Neural cell (in vitro differentiated cells): Measurements from ENCODE around the gene TEX14. TPM values are rescaled to one million over a fixed set of nuclear protein-coding genes. Genes with fewer than 3 reads are reported as not detected.
"Not testable (repeated sequence)": the region's sequence is repeated elsewhere in the genome, so short reads cannot be mapped to it uniquely, and the experiment has no call there.

Experiments
- H2AFZ ChIP-seq: fragments of 200-600, 300-800 bp; sonication (generic), shearing (Covaris generic); 2 replicates; pipeline ENCODE4 v1.6.0; 2014; ENCODE audit warnings: low read depth, mild to moderate bottlenecking, antibody characterized with exemption, low read length, moderate library complexity
- H3F3A ChIP-seq: fragments of 200-600 bp; shearing (Covaris generic); 2 replicates; pipeline ENCODE4 v1.6.1; 2016; ENCODE audit warnings: mild to moderate bottlenecking, moderate library complexity, mixed read lengths, antibody characterized with exemption, low read length; ENCODE audit not compliant: insufficient read depth, poor library complexity, severe bottlenecking
- H3K27ac ChIP-seq: fragments of 200-600, 300-800 bp; sonication (generic), shearing (Covaris generic); 2 replicates; pipeline ENCODE4 v1.5.1; 2014; ENCODE audit warnings: mild to moderate bottlenecking, low read length, moderate library complexity
- H3K27me3 ChIP-seq: fragments of 300-800, 200-600 bp; sonication (generic), shearing (Covaris generic); 2 replicates; pipeline ENCODE4 v1.6.0; 2014; ENCODE audit warnings: mild to moderate bottlenecking, low read depth, low read length, moderate library complexity; ENCODE audit not compliant: insufficient read depth
- H3K36me3 ChIP-seq: fragments of 300-800, 200-600 bp; sonication (generic), shearing (Covaris generic); 2 replicates; pipeline ENCODE4 v1.5.1; 2014; ENCODE audit warnings: mild to moderate bottlenecking, antibody characterized with exemption, low read length, moderate library complexity; ENCODE audit not compliant: insufficient read depth
- H3K4me2 ChIP-seq: fragments of 300-800, 200-600 bp; sonication (generic), shearing (Covaris generic); 2 replicates; pipeline ENCODE4 v1.6.0; 2014; ENCODE audit warnings: mild to moderate bottlenecking, low read length
- H3K4me3 ChIP-seq: fragments of 300-800, 200-600 bp; sonication (generic), shearing (Covaris generic); 2 replicates; pipeline ENCODE4 v1.5.1; 2014; ENCODE audit warnings: mild to moderate bottlenecking, low read length, moderate library complexity
- H3K79me2 ChIP-seq: fragments of 200-600 bp; shearing (Covaris generic); replicated peaks from 2 replicates; pipeline ENCODE4 v1.6.0; 2014; ENCODE audit warnings: mild to moderate bottlenecking, low read length, moderate library complexity; ENCODE audit not compliant: insufficient read depth
- H3K9ac ChIP-seq: fragments of 300-800, 200-600 bp; sonication (generic), shearing (Covaris generic); 2 replicates; pipeline ENCODE4 v1.6.1; 2016; ENCODE audit warnings: mild to moderate bottlenecking, low read length, mixed read lengths
- H3K9me2 ChIP-seq: fragments of 200-600 bp; shearing (Covaris generic); 2 replicates; pipeline ENCODE4 v1.6.1; 2016; ENCODE audit warnings: mild to moderate bottlenecking, low read length, mixed read lengths; ENCODE audit not compliant: insufficient read depth
- H3K9me3 ChIP-seq: fragments of 200-600, 300-800 bp; sonication (generic), shearing (Covaris generic); 2 replicates; pipeline ENCODE4 v1.6.1; 2016; ENCODE audit warnings: mild to moderate bottlenecking, mixed run types, low read length, moderate library complexity, mixed read lengths
- H4K20me1 ChIP-seq: fragments of 200-600 bp; shearing (Covaris generic); 2 replicates; pipeline ENCODE4 v1.6.1; 2016; ENCODE audit warnings: mild to moderate bottlenecking, mixed run types; ENCODE audit not compliant: insufficient read depth
- CTCF ChIP-seq: fragments of 450-650 bp; IDR thresholded peaks from 2 replicates; pipeline ENCODE4 v1.5.1; 2014; ENCODE audit warnings: antibody characterized with exemption, mild to moderate bottlenecking, moderate library complexity; ENCODE audit not compliant: poor library complexity, severe bottlenecking
- EP300 ChIP-seq: fragments of 450-650 bp; conservative IDR thresholded peaks from 2 replicates; pipeline ENCODE4 v1.6.1; 2014; ENCODE audit warnings: antibody characterized with exemption, mild to moderate bottlenecking, moderate library complexity; ENCODE audit not compliant: poor library complexity, severe bottlenecking
- EZH2 ChIP-seq: fragments of 200-600, 300-800 bp; shearing (Covaris generic), sonication (generic); IDR thresholded peaks from 2 replicates; pipeline ENCODE4 v1.6.1; 2014; ENCODE audit warnings: antibody characterized with exemption, low read length, borderline replicate concordance, mild to moderate bottlenecking; ENCODE audit not compliant: insufficient read depth, poor library complexity, severe bottlenecking
- MXI1 ChIP-seq: fragments of 450-650 bp; conservative IDR thresholded peaks from 2 replicates; pipeline ENCODE4 v1.6.1; 2014; ENCODE audit warnings: antibody characterized with exemption, mild to moderate bottlenecking; ENCODE audit not compliant: poor library complexity, severe bottlenecking
- POLR2AphosphoS5 ChIP-seq: IDR thresholded peaks from 2 replicates; pipeline ENCODE4 v1.6.1; 2012
- RAD21 ChIP-seq: fragments of 450-650 bp; conservative IDR thresholded peaks from 2 replicates; pipeline ENCODE4 v1.6.1; 2014; ENCODE audit warnings: antibody characterized with exemption, mild to moderate bottlenecking, moderate library complexity
- REST ChIP-seq: IDR thresholded peaks from 2 replicates; pipeline ENCODE4 v1.6.1; 2012; ENCODE audit warnings: borderline replicate concordance
- SMC3 ChIP-seq: fragments of 450-650 bp; conservative IDR thresholded peaks from 2 replicates; pipeline ENCODE4 v1.6.1; 2014; ENCODE audit warnings: antibody characterized with exemption, mild to moderate bottlenecking, moderate library complexity; ENCODE audit not compliant: poor library complexity
- TAF1 ChIP-seq: IDR thresholded peaks from 2 replicates; pipeline ENCODE4 v1.6.1; 2012; ENCODE audit warnings: low read depth
- polyA plus RNA-seq: library from polyadenylated mRNA; depleted of rRNA; stranded (reverse); fragments of >200 nt; gene quantifications from 2 replicates; pipeline ENCODE4 v1.2.3, GENCODE V29; 2014

The TEX14 gene
- polyA plus RNA-seq, 1 donor from 2014 or later: 1.4 TPM

- H3K27me3 ChIP-seq: no peaks in the 10 kb centered on the region
- H3K27ac ChIP-seq: no peak overlapping the region
- TF ChIP-seq REST (no peak), CTCF (no peak), RAD21 (no peak), MXI1 (no peak), EZH2 (no peak), POLR2AphosphoS5 (no peak), EP300 (no peak), TAF1 (no peak), SMC3 (no peak)
These were observed 108.4 kb downstream of the TEX14 start for GRCh38 chr17:58583486-58583885.

GRCh38 chr17:58582718-58583117 is 109.1 kb downstream of the TEX14 start:
- not testable (repeated sequence) for H3K27me3 ChIP-seq, H4K20me1 ChIP-seq, H3K9ac ChIP-seq, H3F3A ChIP-seq, H2AFZ ChIP-seq, H3K4me2 ChIP-seq, H3K27ac ChIP-seq, H3K9me3 ChIP-seq, H3K4me3 ChIP-seq, H3K36me3 ChIP-seq, H3K9me2 ChIP-seq, H3K79me2 ChIP-seq

More at GRCh38 chr17:58583486-58583885, 108.4 kb downstream of the TEX14 start:
- H3F3A ChIP-seq: no peaks in the 10 kb centered on the region
- H3K4me2 ChIP-seq: no peak overlapping the region
- no peak overlapping the region for H2AFZ ChIP-seq
- H3K9me3 ChIP-seq: no peaks in the 10 kb centered on the region
- no peaks in the 10 kb centered on the region for H3K9me2 ChIP-seq
- no peak overlapping the region for H3K9ac ChIP-seq
- H3K4me3 ChIP-seq: no peak overlapping the region
- H3K36me3 ChIP-seq: no peaks in the 10 kb centered on the region
- H3K79me2 ChIP-seq: no peaks in the 10 kb centered on the region
- no peaks in the 10 kb centered on the region for H4K20me1 ChIP-seq

GRCh38 chr17:58580671-58581070 is 111.2 kb downstream of the TEX14 start:
- Histone ChIP-seq H3K9ac (no peak overlapping the region), H3K9me2 (no peaks in the 10 kb centered on the region), H2AFZ (no peak overlapping the region), H3F3A (no peaks in the 10 kb centered on the region), H3K4me2 (no peak overlapping the region), H3K27me3 (no peaks in the 10 kb centered on the region), H4K20me1 (no peaks in the 10 kb centered on the region), H3K9me3 (no peaks in the 10 kb centered on the region), H3K4me3 (no peak overlapping the region), H3K36me3 (no peaks in the 10 kb centered on the region), H3K27ac (no peak overlapping the region), H3K79me2 (no peaks in the 10 kb centered on the region)
- TF ChIP-seq REST: no peak
